Right kidney (tissue), 1 donor: Measurements from ENCODE around the gene NPIPA5.
"Not testable (repeated sequence)": the region's sequence is repeated elsewhere in the genome, so short reads cannot be mapped to it uniquely, and the experiment has no call there.

Source experiments
- DNase-seq: peaks from one replicate; pipeline ENCODE4 v3.0.0-alpha.2; 2016

The NPIPA5 gene

GRCh38 chr16:15389916-15390315 is 11.8 kb upstream of the NPIPA5 start:
- not testable (repeated sequence) for DNase-seq

GRCh38 chr16:15388060-15388459 is 10.0 kb upstream of the NPIPA5 start:
- DNase-seq, result not testable (repeated sequence)

DNA sequence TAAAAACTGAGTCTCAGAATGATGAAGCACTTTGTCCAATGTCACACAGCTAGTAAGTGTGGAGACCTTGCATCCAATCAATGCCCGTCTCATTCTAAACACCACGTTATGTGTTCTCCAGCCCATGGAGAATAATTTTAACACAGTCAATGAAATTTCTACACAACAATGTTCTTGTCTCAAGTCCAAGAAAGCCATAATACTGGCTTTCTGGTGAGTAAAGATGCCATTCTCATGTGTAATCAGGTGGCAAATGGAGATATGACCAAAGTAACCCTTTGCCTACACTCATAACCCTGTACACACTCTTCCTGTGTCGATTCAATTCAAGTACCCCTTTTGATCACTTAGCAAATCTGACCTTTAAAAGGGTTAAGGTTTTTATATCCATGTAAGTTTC is 4.7 kb upstream of the NPIPA5 start:
- not testable (repeated sequence) for DNase-seq

GRCh38 chr16:15357495-15357894 is 20.6 kb downstream of the NPIPA5 start:
- not testable (repeated sequence) for DNase-seq

DNA sequence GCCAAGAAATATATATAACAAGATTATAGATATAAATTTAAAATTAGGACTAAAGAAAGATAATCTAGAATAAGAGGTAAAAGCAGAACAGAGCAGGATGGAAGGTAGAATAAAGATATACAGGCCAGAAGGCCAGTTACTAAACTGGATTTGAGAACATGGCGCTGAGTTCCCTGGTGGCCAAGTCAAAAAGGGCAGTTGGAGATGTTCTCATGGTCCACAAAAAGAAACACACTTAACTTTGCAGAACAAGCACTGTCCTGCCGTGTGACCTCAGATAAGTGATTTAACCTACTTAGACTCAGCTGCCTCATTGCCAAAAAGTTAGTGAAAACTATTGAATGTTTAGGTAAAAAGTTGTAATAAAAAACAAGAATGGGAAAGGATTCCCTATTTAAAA is 23.2 kb downstream of the NPIPA5 start:
- not testable (repeated sequence) for DNase-seq

DNA sequence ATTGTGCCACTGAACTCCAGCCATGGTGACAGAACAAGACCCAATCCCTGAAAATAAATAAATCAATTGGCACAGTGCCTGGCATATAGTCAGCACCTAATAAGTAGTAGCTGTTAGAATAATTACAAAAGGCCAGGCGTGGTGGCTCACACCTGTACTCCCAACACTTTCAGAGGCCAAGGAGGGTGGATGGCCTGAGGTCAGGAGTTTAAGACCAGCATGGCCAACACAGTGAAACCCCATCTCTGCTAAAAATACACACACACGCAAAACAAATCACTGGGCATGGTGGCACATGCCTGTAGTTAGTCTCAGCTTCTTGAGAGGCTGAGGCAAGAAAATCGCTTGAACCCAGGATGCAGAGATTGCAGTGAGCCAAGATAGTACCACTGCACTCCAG is 25.2 kb downstream of the NPIPA5 start:
- not testable (repeated sequence) for DNase-seq

DNA sequence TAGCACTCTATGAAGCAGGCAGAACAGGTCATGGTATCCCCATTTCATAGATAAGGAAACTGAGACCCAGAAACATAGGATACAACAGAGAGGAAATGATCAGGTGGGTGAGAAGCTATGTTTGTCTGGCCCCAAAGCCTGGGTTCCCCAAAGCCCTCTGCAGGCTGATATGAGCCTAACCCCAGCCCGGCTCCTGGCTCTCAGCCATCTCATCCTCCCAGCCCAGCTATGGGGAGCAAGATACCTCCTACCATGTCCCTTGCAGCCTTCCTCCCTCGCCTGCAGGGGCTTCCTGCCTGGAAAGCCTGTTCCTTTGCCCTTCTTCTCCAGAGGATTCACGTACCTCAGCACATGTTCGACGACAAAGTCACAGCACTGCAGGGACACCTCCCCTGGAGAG is 26.3 kb downstream of the NPIPA5 start:
- DNase-seq, result not testable (repeated sequence)

- DNase-seq, result not testable (repeated sequence)
Observed at GRCh38 chr16:15351251-15351650, 26.8 kb downstream of the NPIPA5 start.

GRCh38 chr16:15348721-15349120 is 29.4 kb downstream of the NPIPA5 start:
- DNase-seq, result not testable (repeated sequence)

GRCh38 chr16:15342337-15342736 is 35.8 kb downstream of the NPIPA5 start:
- not testable (repeated sequence) for DNase-seq

GRCh38 chr16:15338986-15339385 is 39.1 kb downstream of the NPIPA5 start:
- not testable (repeated sequence) for DNase-seq

- DNase-seq, result not testable (repeated sequence)
Observed at GRCh38 chr16:15337974-15338605, 40.0 kb downstream of the NPIPA5 start.

DNA sequence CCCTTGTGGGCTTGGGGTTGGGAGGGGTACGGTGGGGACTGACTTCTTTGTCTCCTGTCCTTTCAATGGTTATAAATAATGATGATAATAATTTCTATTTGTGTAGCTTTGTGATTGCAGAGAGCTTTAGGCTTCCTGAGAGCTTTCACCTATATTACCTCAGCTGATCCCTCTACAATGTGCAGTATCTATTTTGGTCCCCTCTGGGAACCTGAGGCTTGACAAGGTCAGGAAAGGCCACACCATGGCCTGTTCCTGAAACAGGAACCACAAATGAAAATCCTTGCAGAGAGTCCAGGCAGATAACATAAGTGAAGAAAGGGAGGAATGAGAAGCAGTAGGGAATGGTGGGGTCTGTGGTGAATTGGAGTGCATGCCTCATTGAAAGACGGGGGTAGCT is 42.5 kb downstream of the NPIPA5 start:
- DNase-seq, result not testable (repeated sequence)

DNA sequence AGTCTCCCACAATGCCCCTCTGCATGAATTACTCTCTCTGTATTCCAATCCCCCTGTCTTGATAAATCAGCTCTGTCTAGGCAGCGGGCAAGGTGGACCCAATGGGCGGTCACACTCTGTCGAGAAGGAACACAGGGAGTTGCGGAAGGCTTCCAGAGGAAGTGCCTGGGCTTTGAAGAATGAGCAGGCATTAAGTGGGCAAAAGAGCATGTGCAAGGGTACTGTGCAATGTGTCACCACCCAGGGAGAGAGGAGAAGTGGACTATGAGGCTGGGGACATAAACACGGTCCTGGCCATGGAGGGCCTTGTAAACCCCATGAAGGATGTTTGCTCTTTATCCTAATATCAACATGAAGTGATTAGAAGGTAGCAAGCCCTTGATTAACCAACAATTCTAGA is 44.1 kb downstream of the NPIPA5 start:
- not testable (repeated sequence) for DNase-seq

DNA sequence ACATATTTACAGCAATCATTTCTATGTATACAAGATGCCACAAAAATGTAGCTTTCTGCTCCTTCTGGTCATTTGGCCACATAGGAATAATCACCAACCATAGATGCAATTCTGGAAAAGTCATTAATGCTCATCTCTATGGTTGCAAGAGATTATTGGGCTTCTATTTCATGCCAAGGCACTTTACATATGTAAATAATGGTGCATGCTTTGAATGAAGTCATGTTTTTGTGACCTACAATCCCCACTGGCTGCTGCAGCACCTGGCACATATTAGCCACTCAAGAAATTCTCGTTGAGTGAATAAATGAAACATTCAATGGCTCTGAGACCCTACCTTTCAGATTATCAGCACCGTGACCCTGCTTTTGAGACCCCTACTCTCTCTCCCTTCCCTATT is 47.1 kb downstream of the NPIPA5 start:
- DNase-seq, result not testable (repeated sequence)

GRCh38 chr16:15324954-15325353 is 53.1 kb downstream of the NPIPA5 start:
- not testable (repeated sequence) for DNase-seq

- DNase-seq, result not testable (repeated sequence)
Observed at GRCh38 chr16:15323373-15323772, 54.7 kb downstream of the NPIPA5 start.

DNA sequence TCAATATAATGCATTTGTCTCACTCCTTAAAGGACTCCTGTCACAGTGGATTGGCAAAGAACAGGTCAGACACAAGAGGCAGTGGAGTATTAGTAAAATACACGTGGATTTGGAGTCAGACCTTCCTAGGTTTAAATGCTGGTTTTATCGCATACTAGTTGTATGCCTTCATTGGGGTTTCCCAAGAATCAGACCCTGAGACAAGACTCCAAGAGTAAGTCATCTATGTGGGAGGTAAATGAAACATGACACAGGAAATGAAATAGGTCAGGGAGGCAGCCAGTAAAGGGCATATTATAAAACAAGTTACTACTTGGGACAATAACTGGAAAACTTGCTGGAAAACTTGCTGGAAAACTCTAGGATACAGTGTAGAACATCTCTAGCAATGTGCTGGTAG is 56.9 kb downstream of the NPIPA5 start:
- not testable (repeated sequence) for DNase-seq

GRCh38 chr16:15314562-15314961 is 63.5 kb downstream of the NPIPA5 start:
- DNase-seq, result not testable (repeated sequence)
